ENCODE results near the gene NCF4.

- no peak for TF ChIP-seq CTCF (IDR thresholded peaks at IDR 0.05)
- TF ChIP-seq POLR2A (IDR thresholded peaks at IDR 0.05): no peak
Measured at GRCh38 chr22:36886016-36886415, 25.2 kb downstream of the NCF4 start.

All from thyroid gland (tissue), 4 donors.